OCI-LY7 (cell line): ENCODE measurements around the gene NUP62.

Experiments used
- CTCF ChIP-seq: fragments of 200-600 bp; sonication (generic); conservative IDR thresholded peaks from 2 replicates; pipeline ENCODE4 v1.5.1; 2014; ENCODE audit warnings: mild to moderate bottlenecking, antibody characterized with exemption, low read length, moderate library complexity, mixed read lengths
- EZH2phosphoT487 ChIP-seq: fragments of 200-600 bp; sonication (generic); IDR thresholded peaks from 2 replicates; pipeline ENCODE4 v1.6.1; 2018; ENCODE audit warnings: low read depth, borderline replicate concordance, mild to moderate bottlenecking, mixed run types, antibody characterized with exemption, low read length, moderate library complexity, mixed read lengths

DNA sequence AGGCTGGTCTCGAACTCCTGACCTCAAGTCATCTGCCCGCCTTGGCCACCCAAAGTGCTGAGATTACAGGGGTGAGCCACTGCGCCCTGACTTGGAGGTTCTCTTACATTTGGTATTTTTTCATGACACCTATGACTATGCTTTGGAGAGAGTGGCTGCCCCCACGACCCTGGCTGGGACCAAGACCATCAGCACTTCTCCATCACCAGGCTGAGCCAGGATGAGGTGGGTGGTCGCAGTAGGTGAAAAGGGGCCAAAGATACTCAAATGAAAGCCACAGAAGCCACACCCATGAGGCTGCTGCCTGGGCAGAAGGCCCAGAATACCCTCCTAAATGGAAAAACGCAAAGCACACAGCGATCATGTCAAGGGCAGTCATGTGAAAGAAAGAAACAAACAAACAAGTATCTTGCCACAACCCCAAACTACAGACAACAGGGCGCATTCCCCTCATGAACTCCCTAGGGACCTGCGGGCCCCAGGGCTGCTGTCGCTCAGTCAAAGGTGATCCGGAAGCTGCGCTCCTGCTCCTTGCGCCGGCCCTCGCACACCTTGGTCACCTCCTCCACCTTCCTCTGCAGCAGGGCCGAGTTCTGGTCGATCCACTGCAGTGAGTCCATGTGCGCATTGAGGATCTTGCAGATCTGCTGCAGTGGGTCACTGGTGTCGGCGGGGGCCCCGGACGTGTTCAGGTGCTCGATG is 21.4 kb downstream of the NUP62 start:
- TF ChIP-seq CTCF (no peak), EZH2phosphoT487 (no peak)
